ENCODE measurements around the gene FRMD3.

FRMD3 gene

DNA sequence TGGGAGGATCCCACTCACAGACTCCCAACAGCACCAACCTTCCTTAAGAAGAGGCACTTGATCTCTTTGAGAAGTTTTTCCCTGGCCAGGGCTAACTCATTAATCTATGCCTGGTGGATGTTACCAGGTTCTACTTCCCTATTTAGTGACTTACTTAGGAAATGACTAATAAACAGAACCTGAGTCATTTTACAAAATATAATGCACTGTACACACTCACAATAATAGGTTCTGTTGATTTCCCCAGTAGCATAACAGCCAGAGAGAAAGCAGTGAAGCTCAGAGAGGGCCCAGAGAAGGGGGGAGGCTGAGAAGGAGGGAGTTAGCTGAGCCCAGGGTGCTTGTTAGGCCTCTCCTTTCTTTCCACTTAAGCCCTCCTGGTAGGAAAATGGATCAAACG is 27.1 kb downstream of the FRMD3 start:
- DNase-seq (ENCODE audit: insufficient read length, low spot score) (no peak), FAIRE-seq (no peak)
- TF ChIP-seq, protein P1, sequence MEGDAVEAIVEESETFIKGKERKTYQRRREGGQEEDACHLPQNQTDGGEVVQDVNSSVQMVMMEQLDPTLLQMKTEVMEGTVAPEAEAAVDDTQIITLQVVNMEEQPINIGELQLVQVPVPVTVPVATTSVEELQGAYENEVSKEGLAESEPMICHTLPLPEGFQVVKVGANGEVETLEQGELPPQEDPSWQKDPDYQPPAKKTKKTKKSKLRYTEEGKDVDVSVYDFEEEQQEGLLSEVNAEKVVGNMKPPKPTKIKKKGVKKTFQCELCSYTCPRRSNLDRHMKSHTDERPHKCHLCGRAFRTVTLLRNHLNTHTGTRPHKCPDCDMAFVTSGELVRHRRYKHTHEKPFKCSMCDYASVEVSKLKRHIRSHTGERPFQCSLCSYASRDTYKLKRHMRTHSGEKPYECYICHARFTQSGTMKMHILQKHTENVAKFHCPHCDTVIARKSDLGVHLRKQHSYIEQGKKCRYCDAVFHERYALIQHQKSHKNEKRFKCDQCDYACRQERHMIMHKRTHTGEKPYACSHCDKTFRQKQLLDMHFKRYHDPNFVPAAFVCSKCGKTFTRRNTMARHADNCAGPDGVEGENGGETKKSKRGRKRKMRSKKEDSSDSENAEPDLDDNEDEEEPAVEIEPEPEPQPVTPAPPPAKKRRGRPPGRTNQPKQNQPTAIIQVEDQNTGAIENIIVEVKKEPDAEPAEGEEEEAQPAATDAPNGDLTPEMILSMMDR (IDR thresholded peaks at IDR 0.05; ENCODE audit: insufficient read depth, missing control alignments): no peak

DNA sequence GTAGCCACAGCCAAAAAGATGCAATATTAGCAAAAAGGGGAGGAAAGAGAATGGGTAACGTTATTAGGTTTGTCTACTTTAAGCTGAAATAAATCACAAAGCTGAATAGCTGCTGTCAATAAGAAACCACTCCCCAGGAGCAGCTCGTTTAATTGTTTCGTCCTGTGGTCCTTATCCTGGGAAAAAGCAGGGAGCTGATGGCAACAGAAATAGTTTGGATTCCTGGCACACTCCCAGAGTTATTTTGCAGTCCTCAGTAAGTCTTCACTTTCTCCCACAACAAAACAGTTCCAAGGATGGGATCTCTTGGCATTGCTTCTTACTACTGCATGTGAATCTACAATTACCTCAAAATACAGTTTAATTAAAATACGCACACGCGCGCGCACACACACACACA is 28.8 kb downstream of the FRMD3 start:
- DNase-seq (ENCODE audit: insufficient read length, low spot score): no peak
- TF ChIP-seq, protein P1 (IDR thresholded peaks at IDR 0.05; ENCODE audit: insufficient read depth, missing control alignments): no peak
- no peak for FAIRE-seq

DNA sequence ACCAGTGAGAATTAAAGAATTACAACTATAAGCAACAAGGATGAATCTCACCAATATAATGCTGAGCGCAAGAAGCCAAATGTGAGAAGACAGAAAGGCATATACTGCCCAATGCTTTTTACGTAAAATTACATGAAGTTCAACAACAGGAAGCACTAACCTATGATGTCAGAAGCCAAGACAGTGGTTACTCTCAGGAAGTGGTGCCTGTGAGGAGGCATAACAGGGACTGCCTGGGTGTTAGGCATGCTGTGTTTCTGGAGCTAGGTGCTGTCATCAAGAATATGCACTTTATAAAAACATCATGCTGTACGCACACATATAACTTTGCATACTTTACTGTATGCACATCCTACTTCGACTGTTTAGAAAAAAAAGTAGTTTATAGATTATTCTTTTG is 30.1 kb downstream of the FRMD3 start:
- no peak for DNase-seq (ENCODE audit: insufficient read length, low spot score)
- TF ChIP-seq, protein P1 (IDR thresholded peaks at IDR 0.05; ENCODE audit: insufficient read depth, missing control alignments): no peak

DNA sequence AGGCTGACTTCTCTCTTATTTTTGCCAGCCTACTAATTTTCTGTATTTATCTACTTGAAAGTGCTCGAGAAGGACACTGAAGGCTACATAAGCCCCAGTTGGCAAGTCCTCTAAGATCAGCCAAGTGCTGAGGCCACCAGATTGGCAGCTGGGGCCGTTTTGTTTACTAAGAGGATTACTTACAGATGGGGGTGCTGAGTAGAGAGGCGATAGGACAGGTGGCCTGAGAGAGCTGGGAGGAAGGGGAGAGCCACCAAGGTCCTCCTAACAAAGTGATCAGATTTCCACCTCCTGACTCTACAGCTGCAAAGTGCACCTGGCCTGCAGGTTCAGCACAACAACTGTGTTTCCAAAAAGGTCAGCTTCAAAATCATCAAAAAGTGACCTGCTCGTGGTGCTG is 32.9 kb downstream of the FRMD3 start:
- DNase-seq (ENCODE audit: insufficient read length, low spot score) (no peak), FAIRE-seq (no peak)
- TF ChIP-seq, protein P1 (IDR thresholded peaks at IDR 0.05; ENCODE audit: insufficient read depth, missing control alignments): no peak

More for the DNA sequence above, 30.1 kb downstream of the FRMD3 start:
- FAIRE-seq: no peak

DNA sequence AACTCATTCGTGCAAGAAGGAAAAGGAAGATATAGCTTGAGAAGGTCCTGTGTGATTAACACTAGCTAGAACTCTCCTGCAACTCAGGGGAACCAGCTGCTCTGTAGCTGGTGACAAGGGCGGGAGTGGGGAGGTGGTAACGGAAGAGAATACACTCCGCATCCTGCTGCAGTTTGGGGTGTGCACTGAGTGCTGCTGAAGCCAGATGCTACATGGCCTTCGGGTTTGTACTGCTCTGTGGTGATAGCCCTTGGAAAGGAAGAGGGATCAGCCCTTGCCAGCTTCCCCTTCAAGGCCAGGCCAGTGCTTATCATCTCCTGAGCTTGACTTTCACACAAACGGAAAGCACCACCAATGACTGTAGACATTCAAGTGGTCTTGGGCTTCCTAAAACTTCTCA is 34.3 kb downstream of the FRMD3 start:
- TF ChIP-seq, protein P1 (IDR thresholded peaks at IDR 0.05; ENCODE audit: insufficient read depth, missing control alignments): no peak
- DNase-seq (ENCODE audit: insufficient read length, low spot score) (no peak), FAIRE-seq (no peak)

DNA sequence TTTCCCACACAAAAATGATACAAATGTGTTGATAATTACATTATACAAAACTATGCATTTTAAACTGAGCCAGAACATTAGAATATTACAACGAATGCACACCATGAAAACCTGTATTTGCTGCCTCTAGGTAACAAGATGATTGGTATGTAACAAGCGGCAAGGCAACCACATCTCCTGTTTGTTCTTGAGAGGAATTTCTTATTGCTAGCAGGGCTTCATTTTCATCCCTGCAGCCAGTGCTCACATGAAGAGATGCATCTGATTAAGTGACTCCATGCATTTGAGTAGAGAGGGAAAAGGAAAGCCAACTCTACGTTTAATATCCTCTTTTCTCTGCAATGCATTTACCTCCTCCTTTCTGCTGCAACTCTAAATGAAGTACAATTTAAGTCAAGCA is 36.6 kb downstream of the FRMD3 start:
- DNase-seq (ENCODE audit: insufficient read length, low spot score): no peak
- TF ChIP-seq, protein P1 (IDR thresholded peaks at IDR 0.05; ENCODE audit: insufficient read depth, missing control alignments): no peak
- FAIRE-seq: no peak

DNA sequence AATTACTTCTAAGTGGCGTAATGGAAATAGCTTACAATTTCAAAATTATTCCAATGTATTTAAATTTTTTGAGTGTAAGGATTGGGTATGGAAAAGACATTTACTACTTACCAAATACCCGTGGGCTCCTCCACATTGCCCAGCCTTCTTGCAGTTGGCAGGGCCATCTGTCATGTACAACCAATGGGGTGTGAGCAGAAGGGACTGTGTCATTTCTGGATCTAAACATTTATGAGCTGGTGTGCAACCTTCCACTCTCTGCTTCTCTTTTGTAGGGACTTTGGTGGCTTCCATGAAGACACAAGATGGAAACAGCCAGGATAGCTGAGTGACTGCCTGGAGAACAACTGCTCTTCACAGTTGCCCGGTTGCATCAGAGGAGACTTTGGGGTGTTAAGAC is 40.8 kb downstream of the FRMD3 start:
- TF ChIP-seq, protein P1 (IDR thresholded peaks at IDR 0.05; ENCODE audit: insufficient read depth, missing control alignments): no peak
- DNase-seq (ENCODE audit: insufficient read length, low spot score) (no peak), FAIRE-seq (no peak)
